AG09309 (cell line): ENCODE data around the gene CEP350.

ENCODE experiments used
- DNase-seq: peaks from one replicate; pipeline ENCODE4 v3.0.0-alpha.2; 2010; ENCODE audit warnings: low read depth
- H3K4me3 ChIP-seq: 2 replicates; pipeline ENCODE4 v1.5.1; 2011; ENCODE audit warnings: mild to moderate bottlenecking, low read depth, low read length, moderate library complexity; ENCODE audit not compliant: control insufficient read depth
- TF ChIP-seq, protein P1 (sequence below): IDR thresholded peaks from 2 replicates; pipeline ENCODE4 v1.5.1; 2011; ENCODE audit warnings: mild to moderate bottlenecking, low read depth, low read length, inconsistent platforms; ENCODE audit not compliant: insufficient read depth, control insufficient read depth; ENCODE audit errors: missing control alignments

Gene CEP350, protein sequence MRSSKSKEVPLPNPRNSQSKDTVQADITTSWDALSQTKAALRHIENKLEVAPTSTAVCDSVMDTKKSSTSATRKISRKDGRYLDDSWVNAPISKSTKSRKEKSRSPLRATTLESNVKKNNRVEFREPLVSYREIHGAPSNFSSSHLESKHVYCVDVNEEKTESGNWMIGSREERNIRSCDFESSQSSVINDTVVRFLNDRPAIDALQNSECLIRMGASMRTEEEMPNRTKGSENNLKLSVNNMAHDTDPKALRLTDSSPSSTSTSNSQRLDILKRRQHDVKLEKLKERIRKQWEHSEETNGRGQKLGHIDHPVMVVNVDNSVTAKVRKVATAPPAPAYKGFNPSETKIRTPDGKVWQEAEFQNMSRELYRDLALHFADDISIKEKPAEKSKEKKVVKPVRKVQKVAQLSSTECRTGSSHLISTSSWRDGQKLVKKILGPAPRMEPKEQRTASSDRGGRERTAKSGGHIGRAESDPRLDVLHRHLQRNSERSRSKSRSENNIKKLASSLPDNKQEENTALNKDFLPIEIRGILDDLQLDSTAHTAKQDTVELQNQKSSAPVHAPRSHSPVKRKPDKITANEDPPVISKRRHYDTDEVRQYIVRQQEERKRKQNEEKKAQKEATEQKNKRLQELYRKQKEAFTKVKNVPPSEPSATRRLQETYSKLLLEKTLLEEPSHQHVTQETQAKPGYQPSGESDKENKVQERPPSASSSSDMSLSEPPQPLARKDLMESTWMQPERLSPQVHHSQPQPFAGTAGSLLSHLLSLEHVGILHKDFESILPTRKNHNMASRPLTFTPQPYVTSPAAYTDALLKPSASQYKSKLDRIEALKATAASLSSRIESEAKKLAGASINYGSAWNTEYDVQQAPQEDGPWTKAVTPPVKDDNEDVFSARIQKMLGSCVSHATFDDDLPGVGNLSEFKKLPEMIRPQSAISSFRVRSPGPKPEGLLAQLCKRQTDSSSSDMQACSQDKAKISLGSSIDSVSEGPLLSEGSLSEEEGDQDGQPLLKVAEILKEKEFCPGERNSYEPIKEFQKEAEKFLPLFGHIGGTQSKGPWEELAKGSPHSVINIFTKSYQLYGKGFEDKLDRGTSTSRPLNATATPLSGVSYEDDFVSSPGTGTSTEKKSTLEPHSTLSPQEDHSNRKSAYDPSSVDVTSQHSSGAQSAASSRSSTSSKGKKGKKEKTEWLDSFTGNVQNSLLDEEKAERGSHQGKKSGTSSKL (N-terminal part only)

DNA sequence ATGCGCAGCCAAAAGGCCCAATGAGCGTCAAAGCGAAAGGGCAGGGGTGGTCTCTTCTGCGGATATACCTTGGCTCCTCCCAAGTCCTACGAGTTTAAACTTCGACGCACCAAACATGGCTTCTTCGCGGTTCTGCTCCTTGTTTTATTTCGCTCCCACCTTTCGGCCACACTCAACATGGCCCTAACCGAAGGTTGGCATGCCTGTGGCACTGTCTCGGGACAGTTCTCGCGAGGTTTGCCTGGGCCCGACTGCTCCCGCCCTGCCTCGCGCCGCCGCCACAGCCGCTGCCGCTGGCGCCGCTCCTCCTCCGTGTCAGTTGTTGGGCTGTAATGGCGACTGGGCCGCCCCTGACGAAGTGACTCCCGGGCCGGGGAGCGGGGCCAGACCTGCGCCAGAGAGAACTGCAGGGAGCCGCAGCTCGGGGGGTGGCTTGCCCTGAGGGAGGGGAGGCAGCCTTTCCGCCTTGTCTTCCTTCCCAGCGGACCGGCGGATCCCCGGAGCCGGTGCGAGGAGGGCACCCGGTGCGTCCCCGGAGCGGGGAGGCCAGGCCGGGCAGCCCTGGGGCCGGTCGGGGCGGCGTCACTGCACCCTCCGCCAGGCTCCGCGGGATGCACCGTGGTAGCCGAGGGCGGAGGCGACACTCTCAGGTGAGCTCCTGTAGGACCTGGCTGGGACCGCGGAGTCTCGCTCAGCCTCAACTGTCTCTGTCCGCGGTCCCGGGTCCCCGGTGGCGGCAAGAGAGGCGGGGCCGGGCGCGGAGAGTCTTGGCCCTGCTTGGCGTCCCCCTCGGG lies at the start of gene CEP350:
Gene CEP350 (plus strand): TSS at position 318 of the 794 bp plus-strand sequence. CDS start 31,372 bp downstream, outside the sequence.
- peak; percentile 97 for DNase-seq
- TF ChIP-seq, protein P1, sequence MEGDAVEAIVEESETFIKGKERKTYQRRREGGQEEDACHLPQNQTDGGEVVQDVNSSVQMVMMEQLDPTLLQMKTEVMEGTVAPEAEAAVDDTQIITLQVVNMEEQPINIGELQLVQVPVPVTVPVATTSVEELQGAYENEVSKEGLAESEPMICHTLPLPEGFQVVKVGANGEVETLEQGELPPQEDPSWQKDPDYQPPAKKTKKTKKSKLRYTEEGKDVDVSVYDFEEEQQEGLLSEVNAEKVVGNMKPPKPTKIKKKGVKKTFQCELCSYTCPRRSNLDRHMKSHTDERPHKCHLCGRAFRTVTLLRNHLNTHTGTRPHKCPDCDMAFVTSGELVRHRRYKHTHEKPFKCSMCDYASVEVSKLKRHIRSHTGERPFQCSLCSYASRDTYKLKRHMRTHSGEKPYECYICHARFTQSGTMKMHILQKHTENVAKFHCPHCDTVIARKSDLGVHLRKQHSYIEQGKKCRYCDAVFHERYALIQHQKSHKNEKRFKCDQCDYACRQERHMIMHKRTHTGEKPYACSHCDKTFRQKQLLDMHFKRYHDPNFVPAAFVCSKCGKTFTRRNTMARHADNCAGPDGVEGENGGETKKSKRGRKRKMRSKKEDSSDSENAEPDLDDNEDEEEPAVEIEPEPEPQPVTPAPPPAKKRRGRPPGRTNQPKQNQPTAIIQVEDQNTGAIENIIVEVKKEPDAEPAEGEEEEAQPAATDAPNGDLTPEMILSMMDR: no peak
- H3K4me3 ChIP-seq: peak within 1 kb of the TSS; percentile 84

DNA sequence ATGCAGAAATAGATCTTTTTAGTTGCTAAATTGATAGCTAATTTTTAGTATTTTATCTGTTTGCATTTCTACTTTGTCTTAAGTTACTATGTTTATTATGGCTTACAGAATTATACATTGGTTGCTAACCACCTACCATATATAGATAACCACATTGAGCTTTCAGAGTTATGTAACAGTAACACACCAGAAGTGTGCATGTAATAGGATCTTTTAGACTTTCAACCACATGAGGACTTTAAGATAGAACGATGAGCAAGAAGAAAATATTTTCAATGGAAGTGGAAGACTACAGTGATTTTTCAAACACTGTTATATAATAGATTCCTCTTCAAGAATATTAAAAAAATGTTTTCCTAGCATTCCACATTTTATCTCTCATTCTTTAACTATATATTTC lies 43.7 kb upstream of the CEP350 start:
- TF ChIP-seq, protein P1: no peak
- no peak overlapping the region for H3K4me3 ChIP-seq
- no peak for DNase-seq

DNA sequence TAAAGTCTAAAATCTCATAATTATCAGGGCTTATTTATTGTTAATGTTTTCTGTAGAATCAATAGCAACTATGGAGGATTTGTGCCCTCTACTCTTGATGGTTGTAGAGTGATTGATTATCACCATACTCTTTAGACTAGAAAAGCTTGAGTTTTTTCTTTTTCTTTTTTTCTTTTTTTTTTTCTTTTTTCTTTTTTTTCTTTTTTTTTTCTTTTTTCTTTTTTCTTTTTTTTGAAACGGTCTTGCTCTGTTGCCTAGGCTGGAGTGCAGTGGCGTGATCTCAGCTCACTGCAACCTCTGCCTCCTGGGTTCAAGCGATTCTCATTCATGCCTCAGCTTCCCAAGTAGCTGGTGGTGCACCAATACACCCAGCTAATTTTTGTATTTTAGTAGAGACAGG lies 42.8 kb upstream of the CEP350 start:
- no peak for DNase-seq
- no peak overlapping the region for H3K4me3 ChIP-seq
- TF ChIP-seq, protein P1: no peak

DNA sequence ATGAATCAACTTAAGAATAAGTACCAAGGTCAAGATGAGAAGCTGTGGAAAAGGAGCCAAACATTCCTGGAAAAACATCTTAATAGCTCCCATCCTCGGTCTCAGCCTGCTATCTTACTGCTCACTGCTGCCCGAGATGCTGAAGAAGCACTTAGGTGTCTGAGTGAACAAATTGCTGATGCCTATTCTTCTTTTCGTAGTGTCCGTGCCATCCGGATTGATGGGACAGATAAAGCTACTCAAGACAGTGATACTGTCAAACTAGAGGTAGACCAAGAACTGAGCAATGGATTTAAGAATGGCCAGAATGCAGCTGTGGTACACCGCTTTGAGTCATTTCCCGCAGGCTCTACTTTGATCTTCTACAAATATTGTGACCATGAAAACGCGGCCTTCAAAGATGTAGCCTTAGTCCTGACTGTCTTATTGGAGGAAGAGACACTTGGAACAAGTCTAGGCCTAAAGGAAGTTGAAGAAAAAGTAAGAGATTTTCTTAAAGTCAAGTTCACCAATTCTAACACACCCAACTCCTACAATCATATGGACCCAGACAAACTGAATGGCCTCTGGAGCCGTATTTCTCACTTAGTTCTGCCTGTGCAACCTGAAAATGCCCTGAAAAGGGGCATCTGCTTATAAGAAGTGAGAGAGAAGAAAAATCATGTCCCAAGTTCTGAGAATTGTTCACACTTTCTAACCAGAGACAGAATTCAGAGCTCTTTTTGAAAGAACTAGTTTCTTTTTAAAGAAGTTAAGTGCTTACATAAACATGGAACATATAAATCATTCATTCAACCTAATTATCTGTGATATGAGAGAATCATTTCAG lies 36.8 kb upstream of the CEP350 start:
- TF ChIP-seq, protein P1: no peak
- H3K4me3 ChIP-seq: no peak overlapping the region
- DNase-seq: no peak

DNA sequence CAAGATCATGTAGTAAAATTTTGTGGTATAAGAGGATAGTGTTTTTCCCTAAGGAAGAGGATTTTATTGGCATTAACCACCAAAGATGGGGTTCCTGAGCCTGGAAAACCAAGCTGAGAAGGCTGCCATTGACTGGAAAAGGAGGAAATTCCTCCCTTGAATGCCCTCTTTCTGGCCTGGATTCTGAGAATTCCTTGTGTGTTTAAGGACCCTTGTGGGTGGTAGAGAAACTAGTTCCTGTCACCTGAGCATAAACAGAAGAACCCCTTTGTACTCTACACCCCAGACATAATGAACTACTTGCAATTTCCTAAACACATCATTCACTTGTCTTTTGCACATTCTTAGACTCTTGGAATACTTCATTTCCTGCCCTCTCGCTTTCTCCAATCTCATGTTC lies 33.1 kb upstream of the CEP350 start:
- no peak overlapping the region for H3K4me3 ChIP-seq
- TF ChIP-seq, protein P1: no peak
- DNase-seq: no peak
